HepG2 (cell line): Measurements from ENCODE around the gene FAM124A. TPM values are rescaled to one million over a fixed set of nuclear protein-coding genes. Genes with fewer than 3 reads are reported as not detected.

Experiments used
- ATAC-seq: fragments of 200-7000 bp; cut with Tn5 transposase; 3 replicates; pipeline ENCODE4 v1.9.1; 2020; ENCODE audit warnings: mild to moderate bottlenecking, moderate library complexity
- BruUV-seq: library from RNA; stranded (reverse); fragments of 400-500 nt; replicated peaks from 2 replicates; lab custom pipeline; 2021; lab: Mats Ljungman, UMichigan
- CTCF ChIA-PET: fragments of 300-600 bp; formaldehyde crosslinking; extraction: SDS; loops from one replicate; lab custom pipeline; 2021; ENCODE audit warnings: low total read pairs, inconsistent platforms, low intra/inter-chr PET ratio; lab: Yijun Ruan, JAX
- POLR2A ChIA-PET: fragments of 350-600 bp; sonication (Branson Sonifier 250); formaldehyde crosslinking; loops from one replicate; lab custom pipeline; 2020; ENCODE audit warnings: antibody characterized with exemption, inconsistent platforms; lab: Yijun Ruan, JAX
- DNase-seq: peaks from one replicate; pipeline ENCODE4 v3.0.0-alpha.2; 2015; ENCODE audit warnings: low spot score
- FAIRE-seq: peaks from 3 replicates; lab custom pipeline; 2011; peaks lifted over from hg19 to GRCh38; lab: Jason Lieb, UNC
- H2AFZ ChIP-seq: one replicate; pipeline ENCODE4 v1.6.1; 2011; ENCODE audit warnings: low read length, inconsistent platforms
- H3K27ac ChIP-seq: fragments of 300-600 bp; 3 replicates; pipeline ENCODE4 v1.8.0; 2011; ENCODE audit warnings: mixed run types, mild to moderate bottlenecking, mixed read lengths, low read length, inconsistent platforms; ENCODE audit not compliant: insufficient read depth; ENCODE audit errors: extremely low read length
- H3K27me3 ChIP-seq, 2 experiments: fragments of 200-600 bp in 1 of 2; 2 replicates in 1 of 2; 3 replicates in 1 of 2; pipeline versions ENCODE4 v1.6.0 to v1.8.0; 2011; ENCODE audit warnings: low read length in 2 of 2, mild to moderate bottlenecking in 2 of 2, moderate library complexity in 2 of 2, inconsistent platforms in 1 of 2; ENCODE audit not compliant: insufficient read depth in 2 of 2, control insufficient read depth in 1 of 2
- H3K36me3 ChIP-seq, 2 experiments: fragments of 200-600 bp in 1 of 2; replicated peaks in 1 of 2; 2 replicates in 1 of 2; 3 replicates in 1 of 2; pipeline versions ENCODE4 v1.5.1 to v1.8.0; 2011; ENCODE audit warnings: low read length in 2 of 2, inconsistent platforms in 1 of 2; ENCODE audit not compliant: insufficient read depth in 2 of 2, control insufficient read depth in 1 of 2
- H3K4me1 ChIP-seq: 2 replicates; pipeline ENCODE4 v1.5.1; 2012; ENCODE audit warnings: low read length, inconsistent platforms; ENCODE audit not compliant: insufficient read depth
- H3K4me2 ChIP-seq: 2 replicates; pipeline ENCODE4 v1.6.0; 2011; ENCODE audit warnings: low read depth, low read length, inconsistent platforms
- H3K4me3 ChIP-seq, 3 experiments: fragments of 200-600 bp in 1 of 3; sonication (generic), shearing (Covaris generic) in 1 of 3; replicated peaks in 1 of 3; 2 replicates each; pipeline ENCODE4 v1.5.1; 2011 to 2016; ENCODE audit warnings: low read length in 3 of 3, inconsistent platforms in 2 of 3, low read depth in 2 of 3, mild to moderate bottlenecking in 2 of 3, control low read depth in 1 of 3, mixed read lengths in 1 of 3; ENCODE audit not compliant: insufficient read depth in 1 of 3
- H3K79me2 ChIP-seq: one replicate; pipeline ENCODE4 v1.6.1; 2011; ENCODE audit warnings: low read length, inconsistent platforms; ENCODE audit not compliant: insufficient read depth
- H3K9ac ChIP-seq: 2 replicates; pipeline ENCODE4 v1.6.0; 2011; ENCODE audit warnings: mild to moderate bottlenecking, low read depth, low read length, inconsistent platforms; ENCODE audit not compliant: insufficient read depth
- H3K9me3 ChIP-seq: 2 replicates; pipeline ENCODE4 v1.5.1; 2012; ENCODE audit warnings: mild to moderate bottlenecking, low read length
- H4K20me1 ChIP-seq: 2 replicates; pipeline ENCODE4 v1.6.0; 2011; ENCODE audit warnings: inconsistent platforms, mild to moderate bottlenecking, low read length, moderate library complexity; ENCODE audit not compliant: insufficient read depth
- AGO2 ChIP-seq: fragments of 200-400 bp; formaldehyde crosslinking; optimal IDR thresholded peaks from 2 replicates; pipeline ENCODE3; 2017; ENCODE audit warnings: mild to moderate bottlenecking, low read depth, low read length, moderate library complexity
- CENPT ChIP-seq: sonication (generic); formaldehyde crosslinking; IDR thresholded peaks from 2 replicates; pipeline ENCODE4 v1.8.0; 2022; ENCODE audit warnings: low read depth, mild to moderate bottlenecking, moderate library complexity, missing genetic modification reagents
- ETV6 ChIP-seq: sonication (generic); formaldehyde crosslinking; conservative IDR thresholded peaks from 2 replicates; pipeline ENCODE4 v1.4.0; 2020; ENCODE audit warnings: missing genetic modification reagents
- FOSL2 ChIP-seq: sonication (generic); formaldehyde crosslinking; IDR thresholded peaks from 2 replicates; pipeline ENCODE4 v1.4.0; 2020; ENCODE audit warnings: missing genetic modification reagents
- JUND ChIP-seq: sonication (generic); formaldehyde crosslinking; IDR thresholded peaks from 2 replicates; pipeline ENCODE4 v1.8.0; 2022; ENCODE audit warnings: mild to moderate bottlenecking, missing genetic modification reagents
- KDM6A ChIP-seq: IDR thresholded peaks from 2 replicates; pipeline ENCODE4 v1.6.1; 2016; ENCODE audit warnings: low read depth
- MAFK ChIP-seq, 2 experiments: IDR thresholded peaks in 1 of 2; conservative IDR thresholded peaks in 1 of 2; 2 replicates each; pipeline ENCODE4 v1.6.1; 2011; ENCODE audit warnings: improper control_type of control experiment in 2 of 2, low read length in 2 of 2
- NKX3-1 ChIP-seq: sonication (generic); formaldehyde crosslinking; IDR thresholded peaks from 2 replicates; pipeline ENCODE4 v1.5.0; 2020; ENCODE audit warnings: missing genetic modification reagents
- POLR2AphosphoS2 ChIP-seq: IDR thresholded peaks from 2 replicates; pipeline ENCODE4 v1.6.1; 2011; ENCODE audit warnings: low read depth, low read length, improper control_type of control experiment
- SETDB1 ChIP-seq: sonication (generic); formaldehyde crosslinking; IDR thresholded peaks from 2 replicates; pipeline ENCODE4 v1.5.1; 2020; ENCODE audit warnings: missing genetic modification reagents, mild to moderate bottlenecking, borderline replicate concordance
- TBX3 ChIP-seq: fragments of 450-650 bp; IDR thresholded peaks from 2 replicates; pipeline ENCODE4 v1.6.1; 2017; ENCODE audit warnings: antibody characterized with exemption, mild to moderate bottlenecking, inconsistent platforms, borderline replicate concordance
- WIZ ChIP-seq: sonication (generic); formaldehyde crosslinking; IDR thresholded peaks from 2 replicates; pipeline ENCODE4 v1.5.1; 2020; ENCODE audit warnings: mild to moderate bottlenecking, missing genetic modification reagents
- ZNF230 ChIP-seq: sonication (generic); formaldehyde crosslinking; IDR thresholded peaks from 2 replicates; pipeline ENCODE4 v1.4.0; 2020; ENCODE audit warnings: mild to moderate bottlenecking, missing genetic modification reagents
- WGBS: methylation state at CpG from one replicate; pipeline ENCODE4 v1.1.6; 2017; ENCODE audit warnings: low lambda C conversion rate; 5-methylcytosine and 5-hydroxymethylcytosine counted together
- in situ Hi-C: cut with HindIII; loops from 2 replicates; pipeline ENCODE4 v1.10.0; 2017; ENCODE audit warnings: low pct_unique_long_range_greater_than_20kb; ENCODE audit not compliant: extremely low pct_ligation_motif_present
- intact Hi-C: fragments of 100-400 bp; cut with micrococcal nuclease; formaldehyde crosslinking; loops from one replicate; pipeline ENCODE4 v1.10.0; 2022; ENCODE audit not compliant: unreplicated experiment
- polyA plus RNA-seq, 8 experiments: library from polyadenylated mRNA; depleted of rRNA in 3 of 8; stranded (reverse) in 7 of 8; unstranded in 1 of 8; fragments of >200 nt; fragmentation: Illumina TruSeq in 4 of 8; extraction: Trizol in 4 of 8; gene quantifications; 2 replicates each; pipeline versions ENCODE4 v1.2.1 to v1.2.3, GENCODE V29; 2011 to 2016; ENCODE audit warnings: low read depth in 4 of 8, missing spikeins in 1 of 8, mixed read lengths in 1 of 8; ENCODE audit not compliant: insufficient read depth in 1 of 8
- total RNA-seq, 5 experiments: library from RNA; depleted of rRNA; stranded (reverse); fragments of >200 nt; fragmentation: Illumina TruSeq; extraction: Trizol; gene quantifications; 2 replicates each; pipeline ENCODE4 v1.2.3, GENCODE V29; 2016; ENCODE audit warnings: low read depth in 1 of 5
- TF ChIP-seq, protein P1 (sequence below): sonication (generic); formaldehyde crosslinking; IDR thresholded peaks from 2 replicates; pipeline ENCODE4 v1.5.0; 2020; ENCODE audit warnings: missing genetic modification reagents, mild to moderate bottlenecking, borderline replicate concordance

Gene FAM124A
- total and polyA plus RNA-seq, 2 of the 13 experiments (the other 11 are each of a cell fraction or from before 2014, with no cell fraction given): not detected

GRCh38 chr13:51180853-51181511 is 41.2 kb upstream of the FAM124A start:
- CTCF ChIA-PET: no interaction called here
- Histone ChIP-seq H3K27ac (no peak overlapping the region), H2AFZ (no peak overlapping the region), H3K79me2 (no peaks in the 10 kb centered on the region), H3K9ac (no peak overlapping the region), H3K9me3 (no peaks in the 10 kb centered on the region), H3K4me2 (no peak overlapping the region), H4K20me1 (no peaks in the 10 kb centered on the region), H3K27me3 (peaks cover 0 to 3% of the 10 kb centered on the region in 2 experiments; a peak in 1 of 5 replicates), H3K36me3 (no peaks in the 10 kb centered on the region), H3K4me1 (no peaks in the 10 kb centered on the region), H3K4me3 (no peak overlapping the region)
- FAIRE-seq (no peak), DNase-seq (no peak), ATAC-seq (no peak)
- in situ Hi-C loops: no loop called here
- no TSS peak for BruUV-seq
- intact Hi-C loops: no loop called here
- TF ChIP-seq AGO2: no peak
- no peak for TF ChIP-seq SETDB1
- TF ChIP-seq NKX3-1 (CRISPR knock-in tag): no peak
- TF ChIP-seq KDM6A: no peak
- TF ChIP-seq POLR2AphosphoS2: no peak
- no peak for TF ChIP-seq JUND (CRISPR knock-in tag)
- TF ChIP-seq ETV6: no peak
- TF ChIP-seq, protein P1, sequence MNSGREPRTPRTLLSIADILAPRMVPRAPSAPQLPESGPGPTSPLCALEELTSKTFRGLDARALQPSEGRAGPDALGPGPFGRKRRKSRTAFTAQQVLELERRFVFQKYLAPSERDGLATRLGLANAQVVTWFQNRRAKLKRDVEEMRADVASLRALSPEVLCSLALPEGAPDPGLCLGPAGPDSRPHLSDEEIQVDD (CRISPR knock-in tag): no peak
- no peak for TF ChIP-seq FOSL2
- TF ChIP-seq WIZ (CRISPR knock-in tag): no peak
- no peak for TF ChIP-seq CENPT (CRISPR knock-in tag)
- no peak for TF ChIP-seq TBX3
- no peak for TF ChIP-seq ZNF230
- TF ChIP-seq MAFK (conservative IDR thresholded peaks at IDR 0.05 in 1 of 2, IDR thresholded peaks at IDR 0.05 in 1 of 2; ENCODE audit: low read length in 2 of 2): no peak
- 2% methylated on average over 2 of the region's 2 CpGs for WGBS
- POLR2A ChIA-PET: no interaction called here
